NCI-H524 treated with DMSO at 0.1 percent for 48 hours (cell line): ENCODE data around the gene HTT-AS.

Experiments used
- DNase-seq: peaks from one replicate; lab custom pipeline; 2025; lab: John Stamatoyannopoulos, UW

HTT-AS gene

GRCh38 chr4:3030566-3031356 lies 43.6 kb downstream of the HTT-AS start:
- no peak for DNase-seq

DNA sequence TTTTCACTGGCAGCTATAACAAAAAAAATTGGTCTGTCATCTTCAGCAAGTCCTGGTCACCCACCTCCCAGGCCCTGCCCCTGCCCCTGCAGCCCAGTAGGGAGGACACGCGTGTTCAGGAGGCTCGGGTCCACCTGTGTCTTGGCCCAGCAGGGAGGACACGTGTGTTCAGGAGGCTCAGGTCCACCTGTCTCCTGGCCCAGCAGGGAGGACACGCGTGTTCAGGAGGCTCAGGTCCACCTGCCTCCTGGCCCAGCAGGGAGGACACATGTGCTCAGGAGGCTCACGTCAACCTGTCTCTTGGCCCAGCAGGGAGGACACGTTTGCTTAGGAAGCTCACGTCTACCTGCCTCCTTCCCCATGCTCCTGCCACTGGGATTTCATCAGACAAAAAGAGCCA lies 44.9 kb downstream of the HTT-AS start:
- no peak for DNase-seq

DNA sequence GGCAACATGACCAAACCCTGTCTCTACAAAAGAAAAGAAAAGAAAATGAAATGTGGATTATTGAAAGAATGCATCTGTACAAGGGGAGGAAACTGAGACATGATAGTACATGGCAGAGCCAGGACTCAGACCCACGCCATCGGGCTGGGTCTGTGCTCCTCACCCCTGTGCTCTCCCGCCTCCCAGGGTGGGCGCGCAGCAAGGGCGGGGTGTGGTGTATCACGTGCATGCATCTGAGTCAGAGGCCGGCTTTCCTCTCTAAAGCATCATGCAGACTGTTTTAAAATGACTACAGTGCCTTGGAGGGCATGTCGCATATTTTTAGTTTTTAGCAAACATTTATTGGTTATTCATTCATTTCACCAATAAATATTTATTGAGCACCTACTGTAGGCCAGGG lies 47.8 kb downstream of the HTT-AS start:
- DNase-seq: no peak

DNA sequence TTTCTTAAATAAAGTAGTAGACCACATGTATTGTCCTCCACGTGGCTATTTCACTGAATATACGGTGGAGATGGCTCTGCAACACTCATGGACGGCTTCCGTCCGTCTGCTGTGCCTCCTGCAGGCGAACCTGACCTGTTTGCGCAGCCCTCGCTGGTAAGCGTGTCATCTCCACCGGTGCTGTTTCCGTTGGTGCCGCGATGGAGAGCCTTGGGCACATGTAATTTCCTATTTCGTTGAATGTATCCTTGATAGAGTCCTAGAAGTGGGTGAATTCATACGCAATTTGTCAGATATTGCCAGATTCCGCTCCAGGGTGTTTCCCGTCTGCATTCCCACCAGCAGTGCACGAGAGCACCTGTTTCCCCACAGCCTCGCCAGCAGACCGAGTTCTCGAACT lies 48.5 kb downstream of the HTT-AS start:
- DNase-seq: no peak

DNA sequence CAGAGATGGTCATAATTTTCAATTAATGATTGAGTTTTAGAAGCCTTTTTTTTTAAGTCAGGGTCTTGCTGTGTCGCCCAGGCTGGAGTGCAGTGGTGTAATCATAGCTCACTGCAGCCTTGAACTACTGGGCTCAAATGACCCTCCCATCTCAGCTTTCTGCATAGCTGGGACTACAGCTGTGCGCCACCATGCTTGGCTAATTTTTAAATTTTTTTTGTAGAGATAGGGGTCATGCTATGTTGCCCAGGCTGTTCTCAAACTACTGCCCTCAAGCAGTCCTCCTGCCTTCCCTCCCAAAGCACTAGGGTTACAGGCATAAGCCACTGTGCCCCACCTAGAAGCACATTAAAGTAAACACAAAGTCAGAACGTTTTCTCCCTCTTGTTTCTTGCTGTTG lies 51.7 kb downstream of the HTT-AS start:
- DNase-seq: no peak

- DNase-seq: no peak
These were observed 52.2 kb downstream of the HTT-AS start for GRCh38 chr4:3022112-3022511.

DNA sequence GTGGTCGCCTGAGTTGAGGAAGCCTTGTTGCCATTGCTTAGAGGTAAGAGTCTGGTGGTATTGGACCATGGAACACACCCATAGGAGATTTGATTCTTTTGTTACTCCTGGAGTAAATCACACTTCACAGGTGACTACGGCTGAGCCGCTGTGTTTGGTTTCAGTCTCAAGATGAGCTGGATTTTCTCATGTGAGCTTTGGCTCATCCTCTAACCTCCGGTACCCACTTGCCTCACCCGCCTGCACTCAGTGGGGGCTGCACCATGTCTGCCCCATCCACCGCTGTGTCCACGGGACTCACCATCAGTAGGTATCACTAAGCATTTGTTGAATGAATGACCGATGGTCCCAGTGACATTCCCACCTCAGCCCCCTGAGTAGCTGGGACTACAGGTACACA lies 52.7 kb downstream of the HTT-AS start:
- no peak for DNase-seq

GRCh38 chr4:3021127-3021526 lies 53.2 kb downstream of the HTT-AS start:
- no peak for DNase-seq

GRCh38 chr4:3019145-3019846 lies 55.0 kb downstream of the HTT-AS start:
- DNase-seq: no peak

DNA sequence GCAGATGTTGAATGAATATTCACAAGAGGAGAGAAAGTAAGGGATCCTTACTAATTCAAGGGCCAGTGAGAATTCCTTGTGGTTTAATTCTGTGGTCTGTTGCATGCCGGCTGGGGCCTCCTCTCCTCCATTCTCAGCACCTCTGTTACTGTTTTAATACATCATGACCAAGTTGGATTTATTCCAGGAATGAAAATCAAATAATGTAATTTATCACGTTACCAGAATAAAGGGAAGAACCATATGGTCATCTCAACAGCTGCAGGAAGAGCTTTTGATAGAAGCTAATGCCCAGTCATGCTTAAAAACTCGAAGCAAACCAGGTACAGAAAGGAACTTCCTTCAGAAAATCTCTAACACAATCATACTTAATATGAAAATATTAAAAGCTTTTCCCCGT lies 56.8 kb downstream of the HTT-AS start:
- no peak for DNase-seq

DNA sequence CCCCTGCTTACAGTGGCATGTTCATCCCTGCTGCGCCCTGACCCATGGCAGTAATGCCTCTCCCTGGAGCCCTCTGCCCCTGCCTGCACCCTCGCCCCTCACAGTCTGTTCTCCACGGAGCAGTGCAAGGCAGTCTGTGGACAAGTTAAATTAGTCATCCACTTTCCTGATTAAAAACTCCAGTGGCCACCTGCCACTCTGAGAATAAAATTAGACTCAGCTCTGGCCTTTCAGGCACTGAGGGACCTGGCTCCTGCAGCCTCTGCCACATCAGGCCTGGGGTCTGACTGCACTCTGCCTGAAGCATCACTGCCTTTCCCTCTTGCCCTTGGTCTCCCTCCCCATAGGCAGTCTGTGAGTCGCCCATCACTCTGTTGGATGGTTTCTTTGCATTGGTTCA lies 57.4 kb downstream of the HTT-AS start:
- no peak for DNase-seq

- no peak for DNase-seq
These were observed 60.4 kb downstream of the HTT-AS start for GRCh38 chr4:3013839-3014350.
